ENCODE results near the gene RYR2. TPM values are rescaled to one million over a fixed set of nuclear protein-coding genes. Genes with fewer than 3 reads are reported as not detected.
"Not testable (repeated sequence)": the region's sequence is repeated elsewhere in the genome, so short reads cannot be mapped to it uniquely, and the experiment has no call there.

RYR2 gene
- total and polyA plus RNA-seq, 4 donors: 2.6 to 128 (median 17.7) TPM

GRCh38 chr1:237838320-237838719, 796.3 kb downstream of the RYR2 start:
- DNase-seq (no peak), ATAC-seq (ENCODE audit: low FRiP score) (no peak)
- no peaks in the 10 kb centered on the region for H3K27me3 ChIP-seq (ENCODE audit: control insufficient read depth in 1 of 2, insufficient read depth in 2 of 2, low read length in 1 of 2)
- H3K36me3 ChIP-seq (ENCODE audit: control insufficient read depth in 1 of 2, insufficient read depth in 2 of 2, low read length in 1 of 2): no peaks in the 10 kb centered on the region
- H3K4me3 ChIP-seq (ENCODE audit: low read length in 2 of 2): no peak overlapping the region
- 54 to 66% methylated on average over 3 of the region's 3 CpGs for WGBS, 2 donors
- H3K4me1 ChIP-seq (ENCODE audit: control insufficient read depth in 1 of 2, insufficient read depth in 2 of 2, low read length in 2 of 2): no peaks in the 10 kb centered on the region
- no peak overlapping the region for H3K27ac ChIP-seq (ENCODE audit: low read depth in 1 of 2, low read length in 2 of 2)
- intact Hi-C loops (cut with DNase I): no loop called here
- no peaks in the 10 kb centered on the region for H3K9me3 ChIP-seq (ENCODE audit: control insufficient read depth, low read length)

- DNase-seq: no peak
- Histone ChIP-seq H3K4me3 (ENCODE audit: low read length in 2 of 2) (no peak overlapping the region), H3K36me3 (ENCODE audit: control insufficient read depth in 1 of 2, insufficient read depth in 2 of 2, low read length in 1 of 2) (no peaks in the 10 kb centered on the region), H3K4me1 (ENCODE audit: control insufficient read depth in 1 of 2, insufficient read depth in 2 of 2, low read length in 2 of 2) (no peaks in the 10 kb centered on the region), H3K27me3 (ENCODE audit: control insufficient read depth in 1 of 2, insufficient read depth in 2 of 2, low read length in 1 of 2) (no peaks in the 10 kb centered on the region), H3K9me3 (ENCODE audit: control insufficient read depth, low read length) (no peaks in the 10 kb centered on the region), H3K27ac (ENCODE audit: low read depth in 1 of 2, low read length in 2 of 2) (no peak overlapping the region)
- ATAC-seq (ENCODE audit: low FRiP score): no peak
- intact Hi-C loops (cut with DNase I): no loop called here
- 94 to 96% methylated on average over 6 of the region's 6 CpGs for WGBS, 2 donors
These were observed 797.0 kb downstream of the RYR2 start for GRCh38 chr1:237838904-237839534.

DNA sequence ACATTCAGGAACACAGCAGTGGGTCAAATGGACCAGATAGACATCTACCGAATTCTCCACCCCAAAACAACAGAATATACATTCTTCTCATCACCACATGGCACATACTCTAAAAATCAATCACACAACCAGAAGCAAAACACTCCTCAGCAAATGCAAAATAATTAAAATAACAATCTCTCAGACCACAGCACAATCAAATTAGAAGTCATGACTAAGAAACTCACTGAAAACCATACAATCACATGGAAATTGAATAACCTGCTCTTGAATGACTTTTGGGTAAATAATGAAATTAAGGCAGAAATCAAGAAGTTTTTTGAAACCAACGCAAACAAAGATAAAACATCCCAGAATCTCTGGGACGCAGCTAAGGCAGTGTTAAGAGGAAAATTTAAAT, 799.5 kb downstream of the RYR2 start:
- H3K27ac ChIP-seq (ENCODE audit: low read depth in 1 of 2, low read length in 2 of 2): no peak overlapping the region
- H3K9me3 ChIP-seq (ENCODE audit: control insufficient read depth, low read length): peaks cover 2% of the 10 kb centered on the region
- intact Hi-C loops (cut with DNase I): no loop called here
- H3K36me3 ChIP-seq (ENCODE audit: control insufficient read depth in 1 of 2, insufficient read depth in 2 of 2, low read length in 1 of 2): no peaks in the 10 kb centered on the region
- H3K27me3 ChIP-seq (ENCODE audit: control insufficient read depth in 1 of 2, insufficient read depth in 2 of 2, low read length in 1 of 2): no peaks in the 10 kb centered on the region
- H3K4me1 ChIP-seq (ENCODE audit: control insufficient read depth in 1 of 2, insufficient read depth in 2 of 2, low read length in 2 of 2): no peaks in the 10 kb centered on the region
- DNase-seq: no peak
- 66 to 73% methylated on average over 3 of the region's 3 CpGs for WGBS, 2 donors
- no peak for ATAC-seq (ENCODE audit: low FRiP score)
- no peak overlapping the region for H3K4me3 ChIP-seq (ENCODE audit: low read length in 2 of 2)

DNA sequence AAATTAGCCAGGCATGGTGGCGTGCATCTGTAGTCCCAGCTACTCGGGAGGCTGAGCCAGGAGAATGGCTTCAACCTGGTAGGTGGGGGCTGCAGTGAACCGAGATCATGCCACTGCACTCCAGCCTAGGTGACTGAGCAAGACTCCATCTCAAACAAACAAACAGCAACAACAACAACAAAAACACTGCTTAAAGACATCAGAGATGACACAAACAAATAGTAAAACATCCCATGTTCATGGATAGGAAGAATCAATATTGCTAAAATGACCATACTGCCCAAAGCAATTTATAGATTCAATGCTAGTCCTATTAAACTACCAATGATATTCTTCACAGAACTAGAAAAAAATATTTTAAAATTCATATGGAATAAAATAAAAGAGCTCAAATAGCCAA, 801.5 kb downstream of the RYR2 start:
- DNase-seq; H3K27ac ChIP-seq (ENCODE audit: low read depth in 1 of 2, low read length in 2 of 2); H3K9me3 ChIP-seq (ENCODE audit: control insufficient read depth, low read length); H3K27me3 ChIP-seq (ENCODE audit: control insufficient read depth in 1 of 2, insufficient read depth in 2 of 2, low read length in 1 of 2); H3K4me3 ChIP-seq (ENCODE audit: low read length in 2 of 2); ATAC-seq (ENCODE audit: low FRiP score); intact Hi-C loops (cut with DNase I); H3K36me3 ChIP-seq (ENCODE audit: control insufficient read depth in 1 of 2, insufficient read depth in 2 of 2, low read length in 1 of 2); H3K4me1 ChIP-seq (ENCODE audit: control insufficient read depth in 1 of 2, insufficient read depth in 2 of 2, low read length in 2 of 2): not testable (repeated sequence)
- 91 to 95% methylated on average over 3 of the region's 3 CpGs for WGBS, 2 donors

GRCh38 chr1:237851210-237851845, 809.3 kb downstream of the RYR2 start:
- no peak overlapping the region for H3K27ac ChIP-seq (ENCODE audit: low read depth in 1 of 2, low read length in 2 of 2)

DNA sequence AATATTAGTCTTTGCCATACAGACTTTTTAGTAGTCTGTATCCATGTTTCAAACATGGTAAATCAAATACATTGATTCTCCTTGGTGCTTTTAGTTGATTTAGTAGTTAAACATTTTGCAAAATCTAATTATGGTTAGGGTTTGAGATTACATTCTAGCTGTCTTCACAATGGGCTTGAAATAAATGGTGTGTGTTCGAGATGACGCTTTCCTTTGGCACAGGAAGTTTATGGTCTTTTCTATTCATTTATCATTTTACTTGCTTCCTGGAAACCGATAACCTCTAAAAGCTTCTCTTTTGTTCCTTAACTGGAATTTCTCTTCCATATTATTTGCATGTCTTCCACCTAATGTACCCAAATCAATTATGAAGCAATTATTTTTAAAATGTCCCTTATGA, 810.4 kb downstream of the RYR2 start:
- no peak for ATAC-seq (ENCODE audit: low FRiP score)
- Histone ChIP-seq H3K27ac (ENCODE audit: low read depth in 1 of 2, low read length in 2 of 2) (no peak overlapping the region), H3K27me3 (ENCODE audit: control insufficient read depth in 1 of 2, insufficient read depth in 2 of 2, low read length in 1 of 2) (no peaks in the 10 kb centered on the region), H3K9me3 (ENCODE audit: control insufficient read depth, low read length) (no peaks in the 10 kb centered on the region), H3K4me1 (ENCODE audit: control insufficient read depth in 1 of 2, insufficient read depth in 2 of 2, low read length in 2 of 2) (no peaks in the 10 kb centered on the region), H3K4me3 (ENCODE audit: low read length in 2 of 2) (no peak overlapping the region), H3K36me3 (ENCODE audit: control insufficient read depth in 1 of 2, insufficient read depth in 2 of 2, low read length in 1 of 2) (no peaks in the 10 kb centered on the region)
- 22% methylated on average over 3 of the region's 3 CpGs for WGBS, 2 donors
- no peak for DNase-seq
- intact Hi-C loops (cut with DNase I): no loop called here

More at GRCh38 chr1:237851210-237851845, 809.3 kb downstream of the RYR2 start:
- Histone ChIP-seq H3K9me3 (ENCODE audit: control insufficient read depth, low read length) (no peaks in the 10 kb centered on the region), H3K4me1 (ENCODE audit: control insufficient read depth in 1 of 2, insufficient read depth in 2 of 2, low read length in 2 of 2) (no peaks in the 10 kb centered on the region), H3K4me3 (ENCODE audit: low read length in 2 of 2) (no peak overlapping the region), H3K27me3 (ENCODE audit: control insufficient read depth in 1 of 2, insufficient read depth in 2 of 2, low read length in 1 of 2) (no peaks in the 10 kb centered on the region), H3K36me3 (ENCODE audit: control insufficient read depth in 1 of 2, insufficient read depth in 2 of 2, low read length in 1 of 2) (no peaks in the 10 kb centered on the region)
- WGBS, 2 donors: 9% methylated on average over 6 of the region's 6 CpGs
- DNase-seq: no peak
- ATAC-seq (ENCODE audit: low FRiP score): no peak
- intact Hi-C loops (cut with DNase I): no loop called here

DNA sequence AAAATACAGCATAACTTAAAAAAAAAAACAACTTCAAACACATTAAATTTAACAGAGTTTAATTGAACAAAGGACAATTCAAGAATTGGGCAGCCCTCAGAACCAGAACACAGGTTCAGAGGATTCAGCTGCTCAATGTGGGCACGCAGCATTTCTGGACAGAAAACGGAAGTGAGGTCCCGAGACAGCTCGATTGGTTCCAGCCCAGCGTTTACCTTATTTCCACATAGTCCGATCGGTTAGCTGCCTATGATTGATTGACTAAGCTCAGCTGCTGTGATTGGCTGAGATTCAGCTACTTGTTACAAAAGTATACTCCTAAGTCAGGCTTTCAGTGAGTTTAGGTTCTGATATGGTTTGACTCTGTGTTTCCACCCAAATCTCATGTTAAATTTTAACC, 815.5 kb downstream of the RYR2 start:
- H3K27ac ChIP-seq (ENCODE audit: low read depth in 1 of 2, low read length in 2 of 2): no peak overlapping the region
- DNase-seq (no peak), ATAC-seq (ENCODE audit: low FRiP score) (no peak)
- intact Hi-C loops (cut with DNase I): no loop called here
- H3K4me3 ChIP-seq (ENCODE audit: low read length in 2 of 2): no peak overlapping the region
- no peaks in the 10 kb centered on the region for H3K4me1 ChIP-seq (ENCODE audit: control insufficient read depth in 1 of 2, insufficient read depth in 2 of 2, low read length in 2 of 2)
- 44 to 60% methylated on average over 7 of the region's 7 CpGs for WGBS, 2 donors
- H3K36me3 ChIP-seq (ENCODE audit: control insufficient read depth in 1 of 2, insufficient read depth in 2 of 2, low read length in 1 of 2): no peaks in the 10 kb centered on the region
- H3K9me3 ChIP-seq (ENCODE audit: control insufficient read depth, low read length): no peaks in the 10 kb centered on the region
- peaks cover 0 to 2% of the 10 kb centered on the region in 2 donors for H3K27me3 ChIP-seq (ENCODE audit: control insufficient read depth in 1 of 2, insufficient read depth in 2 of 2, low read length in 1 of 2)

DNA sequence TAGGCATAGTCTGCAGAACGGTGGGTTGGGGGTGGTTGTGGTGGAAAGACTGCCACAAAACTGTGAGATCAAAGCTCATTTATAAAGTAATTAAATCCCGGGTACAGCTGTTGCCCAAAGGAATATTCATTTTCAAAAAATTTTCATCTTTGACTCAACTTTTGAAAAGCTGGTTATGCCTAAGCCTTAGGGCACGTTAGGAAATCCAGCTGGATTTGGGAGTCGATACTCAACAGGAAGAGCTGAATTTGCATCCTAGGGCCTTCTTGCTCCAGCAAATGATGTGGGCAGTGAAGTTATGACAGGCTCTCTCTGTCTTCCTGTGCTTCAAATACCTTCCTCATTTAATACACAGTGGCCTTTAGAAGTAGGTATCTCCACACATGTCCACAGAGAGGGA, 817.0 kb downstream of the RYR2 start:
- H3K4me1 ChIP-seq (ENCODE audit: control insufficient read depth in 1 of 2, insufficient read depth in 2 of 2, low read length in 2 of 2): no peaks in the 10 kb centered on the region
- no peak overlapping the region for H3K27ac ChIP-seq (ENCODE audit: low read depth in 1 of 2, low read length in 2 of 2)
- DNase-seq (no peak), ATAC-seq (ENCODE audit: low FRiP score) (no peak)
- H3K27me3 ChIP-seq (ENCODE audit: control insufficient read depth in 1 of 2, insufficient read depth in 2 of 2, low read length in 1 of 2): peaks cover 0 to 2% of the 10 kb centered on the region in 2 donors
- H3K4me3 ChIP-seq (ENCODE audit: low read length in 2 of 2): no peak overlapping the region
- H3K36me3 ChIP-seq (ENCODE audit: control insufficient read depth in 1 of 2, insufficient read depth in 2 of 2, low read length in 1 of 2): no peaks in the 10 kb centered on the region
- WGBS, 2 donors: 68 to 69% methylated on average over 4 of the region's 4 CpGs
- intact Hi-C loops (cut with DNase I): no loop called here
- H3K9me3 ChIP-seq (ENCODE audit: control insufficient read depth, low read length): no peaks in the 10 kb centered on the region

- Histone ChIP-seq H3K9me3 (ENCODE audit: control insufficient read depth, low read length) (no peaks in the 10 kb centered on the region), H3K27me3 (ENCODE audit: control insufficient read depth in 1 of 2, insufficient read depth in 2 of 2, low read length in 1 of 2) (peaks cover 0 to 2% of the 10 kb centered on the region in 2 donors), H3K4me3 (ENCODE audit: low read length in 2 of 2) (no peak overlapping the region), H3K36me3 (ENCODE audit: control insufficient read depth in 1 of 2, insufficient read depth in 2 of 2, low read length in 1 of 2) (no peaks in the 10 kb centered on the region), H3K27ac (ENCODE audit: low read depth in 1 of 2, low read length in 2 of 2) (no peak overlapping the region), H3K4me1 (ENCODE audit: control insufficient read depth in 1 of 2, insufficient read depth in 2 of 2, low read length in 2 of 2) (no peaks in the 10 kb centered on the region)
- intact Hi-C loops (cut with DNase I): no loop called here
- 82 to 83% methylated on average over 8 of the region's 8 CpGs for WGBS, 2 donors
- no peak for DNase-seq
- no peak for ATAC-seq (ENCODE audit: low FRiP score)
These were observed 820.0 kb downstream of the RYR2 start for GRCh38 chr1:237861944-237862343.
